ENCODE data around the gene CDCP2.

DNA sequence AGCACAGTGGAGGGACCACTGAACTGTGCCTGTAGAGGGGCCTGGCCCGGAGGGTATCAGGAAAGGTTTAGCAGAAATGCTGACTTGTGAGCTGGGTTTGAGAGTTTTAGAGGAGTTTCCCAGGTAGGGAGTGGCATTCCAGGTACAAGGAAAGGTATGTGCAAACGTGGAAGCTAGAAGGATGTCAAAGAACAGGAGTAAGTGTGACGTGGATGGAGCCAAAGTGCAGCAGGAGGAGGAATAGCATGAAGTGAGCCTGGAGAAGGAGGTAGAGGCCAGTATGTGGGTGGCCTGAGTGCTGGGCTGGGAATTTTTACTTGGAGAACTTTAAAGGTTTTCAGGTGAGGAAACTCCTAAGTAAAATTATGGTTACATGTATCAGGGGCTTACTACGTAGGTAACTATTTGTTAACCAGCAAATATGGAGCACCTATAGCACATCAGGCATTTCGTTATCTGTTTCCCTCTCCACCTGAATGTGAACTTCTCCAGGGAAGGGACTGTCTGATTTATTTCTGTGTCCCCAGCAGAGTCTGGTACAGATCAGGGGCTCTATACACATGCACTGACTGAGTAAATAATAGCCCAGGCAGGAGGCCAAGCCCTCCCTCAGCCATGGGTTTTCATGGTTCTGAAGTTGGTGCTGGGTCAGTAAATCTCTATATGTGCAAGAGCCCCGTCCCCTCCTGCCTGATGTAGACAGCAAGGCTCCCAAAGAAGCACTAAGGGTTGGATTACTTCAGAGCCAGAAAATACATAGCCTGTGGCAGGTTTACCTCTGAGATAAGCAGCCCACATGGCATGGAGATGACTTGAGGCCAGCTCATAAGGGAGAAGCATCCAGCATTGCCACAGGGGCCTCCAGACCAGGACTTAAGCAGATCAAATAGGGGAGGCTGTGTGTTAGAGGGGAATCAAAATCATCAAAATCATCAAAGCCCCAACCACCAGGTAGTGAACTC lies 43.4 kb downstream of the CDCP2 start:
- TF ChIP-seq, protein P1, sequence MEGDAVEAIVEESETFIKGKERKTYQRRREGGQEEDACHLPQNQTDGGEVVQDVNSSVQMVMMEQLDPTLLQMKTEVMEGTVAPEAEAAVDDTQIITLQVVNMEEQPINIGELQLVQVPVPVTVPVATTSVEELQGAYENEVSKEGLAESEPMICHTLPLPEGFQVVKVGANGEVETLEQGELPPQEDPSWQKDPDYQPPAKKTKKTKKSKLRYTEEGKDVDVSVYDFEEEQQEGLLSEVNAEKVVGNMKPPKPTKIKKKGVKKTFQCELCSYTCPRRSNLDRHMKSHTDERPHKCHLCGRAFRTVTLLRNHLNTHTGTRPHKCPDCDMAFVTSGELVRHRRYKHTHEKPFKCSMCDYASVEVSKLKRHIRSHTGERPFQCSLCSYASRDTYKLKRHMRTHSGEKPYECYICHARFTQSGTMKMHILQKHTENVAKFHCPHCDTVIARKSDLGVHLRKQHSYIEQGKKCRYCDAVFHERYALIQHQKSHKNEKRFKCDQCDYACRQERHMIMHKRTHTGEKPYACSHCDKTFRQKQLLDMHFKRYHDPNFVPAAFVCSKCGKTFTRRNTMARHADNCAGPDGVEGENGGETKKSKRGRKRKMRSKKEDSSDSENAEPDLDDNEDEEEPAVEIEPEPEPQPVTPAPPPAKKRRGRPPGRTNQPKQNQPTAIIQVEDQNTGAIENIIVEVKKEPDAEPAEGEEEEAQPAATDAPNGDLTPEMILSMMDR (IDR thresholded peaks at IDR 0.05; ENCODE audit: low read length) = no peak
- no peak for TF ChIP-seq EZH2 (IDR thresholded peaks at IDR 0.05; ENCODE audit: borderline replicate concordance, low read length)
